Parathyroid adenoma (tissue), 2 donors: ENCODE data around the gene AASDHPPT.

Experiments
- H2AFZ ChIP-seq: fragments of 300-600 bp; sonication (generic); one replicate; pipeline ENCODE4 v1.7.0; 2017; ENCODE audit warnings: antibody characterized with exemption, mild to moderate bottlenecking
- H3K27ac ChIP-seq: fragments of 300-600 bp; sonication (generic); one replicate; pipeline ENCODE4 v1.7.0; 2017
- H3K27me3 ChIP-seq: fragments of 300-600 bp; sonication (generic); one replicate; pipeline ENCODE4 v1.7.0; 2017; ENCODE audit warnings: low read length; ENCODE audit not compliant: control insufficient read depth, insufficient read depth
- H3K36me3 ChIP-seq: fragments of 300-600 bp; sonication (generic); one replicate; pipeline ENCODE4 v1.7.0; 2017; ENCODE audit warnings: low read length; ENCODE audit not compliant: control insufficient read depth, insufficient read depth
- H3K4me1 ChIP-seq: fragments of 300-600 bp; sonication (generic); one replicate; pipeline ENCODE4 v1.7.0; 2017; ENCODE audit warnings: control low read depth
- H3K4me2 ChIP-seq: fragments of 300-600 bp; sonication (generic); one replicate; pipeline ENCODE4 v1.7.0; 2017; ENCODE audit warnings: low read length
- H3K4me3 ChIP-seq: fragments of 300-600 bp; sonication (generic); one replicate; pipeline ENCODE4 v1.7.0; 2017; ENCODE audit warnings: low read depth, low read length
- H3K79me2 ChIP-seq: fragments of 300-600 bp; sonication (generic); one replicate; pipeline ENCODE4 v1.7.0; 2017; ENCODE audit warnings: control low read depth
- H3K9ac ChIP-seq: fragments of 300-600 bp; sonication (generic); one replicate; pipeline ENCODE4 v1.7.0; 2017; ENCODE audit warnings: mild to moderate bottlenecking
- H3K9me3 ChIP-seq: fragments of 300-600 bp; sonication (generic); one replicate; pipeline ENCODE4 v1.7.0; 2017; ENCODE audit warnings: low read length; ENCODE audit not compliant: control insufficient read depth
- CTCF ChIP-seq: fragments of 300-600 bp; sonication (generic); IDR thresholded peaks from one replicate; pipeline ENCODE4 v1.7.0; 2017; ENCODE audit warnings: antibody characterized with exemption, mild to moderate bottlenecking
- donor health status: primary hyperparathyroidism.

AASDHPPT gene

GRCh38 chr11:106082096-106082495, 4.6 kb downstream of the AASDHPPT start:
- Histone ChIP-seq H3K36me3 (no peaks in the 10 kb centered on the region), H3K79me2 (peaks cover 7% of the 10 kb centered on the region), H3K4me2 (no peak overlapping the region), H3K27ac (no peak overlapping the region), H3K9me3 (no peaks in the 10 kb centered on the region), H3K9ac (no peak overlapping the region), H3K4me3 (no peak overlapping the region), H2AFZ (no peak overlapping the region), H3K4me1 (peaks cover 8% of the 10 kb centered on the region), H3K27me3 (no peaks in the 10 kb centered on the region)
- no peak for TF ChIP-seq CTCF

GRCh38 chr11:106086135-106086534, 8.7 kb downstream of the AASDHPPT start:
- H3K4me2 ChIP-seq = no peak overlapping the region
- peaks cover 2% of the 10 kb centered on the region for H3K79me2 ChIP-seq
- no peak overlapping the region for H3K9ac ChIP-seq
- H3K9me3 ChIP-seq = no peaks in the 10 kb centered on the region
- H3K27ac ChIP-seq = no peak overlapping the region
- no peak for TF ChIP-seq CTCF
- no peaks in the 10 kb centered on the region for H3K36me3 ChIP-seq
- peaks cover 8% of the 10 kb centered on the region for H3K4me1 ChIP-seq
- H2AFZ ChIP-seq = no peak overlapping the region
- H3K4me3 ChIP-seq = no peak overlapping the region
- no peaks in the 10 kb centered on the region for H3K27me3 ChIP-seq

GRCh38 chr11:106086850-106087249, 9.4 kb downstream of the AASDHPPT start:
- Histone ChIP-seq H3K9me3 (no peaks in the 10 kb centered on the region), H3K36me3 (no peaks in the 10 kb centered on the region), H3K4me2 (no peak overlapping the region), H3K27me3 (no peaks in the 10 kb centered on the region), H3K79me2 (peaks cover 2% of the 10 kb centered on the region), H3K4me1 (peaks cover 8% of the 10 kb centered on the region), H2AFZ (no peak overlapping the region), H3K4me3 (no peak overlapping the region), H3K9ac (no peak overlapping the region), H3K27ac (no peak overlapping the region)
- TF ChIP-seq CTCF = no peak

- no peaks in the 10 kb centered on the region for H3K36me3 ChIP-seq
- peak; percentile 65 for TF ChIP-seq CTCF
- H3K9ac ChIP-seq = no peak overlapping the region
- H3K4me1 ChIP-seq = peaks cover 4% of the 10 kb centered on the region
- H3K27ac ChIP-seq = no peak overlapping the region
- no peaks in the 10 kb centered on the region for H3K9me3 ChIP-seq
- H3K4me2 ChIP-seq = no peak overlapping the region
- no peak overlapping the region for H3K4me3 ChIP-seq
- H3K79me2 ChIP-seq = peaks cover 2% of the 10 kb centered on the region
- no peaks in the 10 kb centered on the region for H3K27me3 ChIP-seq
- no peak overlapping the region for H2AFZ ChIP-seq
Measured at GRCh38 chr11:106087815-106088435, 10.5 kb downstream of the AASDHPPT start.

- Histone ChIP-seq H3K4me1 (peaks cover 4% of the 10 kb centered on the region), H3K9me3 (no peaks in the 10 kb centered on the region), H3K79me2 (peaks cover 2% of the 10 kb centered on the region), H3K4me2 (no peak overlapping the region), H3K36me3 (no peaks in the 10 kb centered on the region), H3K9ac (no peak overlapping the region), H2AFZ (no peak overlapping the region), H3K27ac (no peak overlapping the region), H3K27me3 (no peaks in the 10 kb centered on the region), H3K4me3 (no peak overlapping the region)
- TF ChIP-seq CTCF = no peak
Measured at GRCh38 chr11:106088896-106089295, 11.4 kb downstream of the AASDHPPT start.
